ENCODE data around the gene CERT1. TPM values are rescaled to one million over a fixed set of nuclear protein-coding genes. Genes with fewer than 3 reads are reported as not detected.

The CERT1 gene
- total and polyA plus RNA-seq, 2 donors (not counting 3 experiments of a cell fraction or from before 2014, with no cell fraction given) = 8.0 to 21.3 TPM

DNA sequence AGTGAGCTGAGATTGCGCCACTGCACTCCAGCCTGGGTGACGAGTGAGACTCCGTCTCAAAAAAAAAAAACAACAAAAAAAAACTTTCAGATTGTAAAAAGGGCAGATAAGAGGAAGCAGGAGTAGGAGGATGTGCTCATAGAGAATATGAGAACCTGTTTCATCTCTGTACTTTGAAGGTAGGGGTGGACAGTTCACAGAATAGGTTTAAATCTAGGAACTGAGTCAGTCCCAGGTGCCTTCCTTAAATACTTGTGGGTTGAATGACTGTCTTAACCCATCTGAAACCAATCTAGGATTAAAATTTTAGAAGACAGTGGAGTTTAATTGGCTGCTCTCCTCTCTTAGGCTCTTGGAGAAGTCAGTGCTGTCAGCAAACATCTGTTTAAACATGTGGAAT, 12.6 kb upstream of the CERT1 start:
- Histone ChIP-seq H3K36me3 (ENCODE audit: control insufficient read depth in 2 of 2, extremely low read depth in 1 of 2, insufficient read depth in 2 of 2, low read length in 2 of 2) (no peaks in the 10 kb centered on the region), H3K4me2 (ENCODE audit: insufficient read depth, low read length) (no peak overlapping the region), H3K27me3 (ENCODE audit: control insufficient read depth in 2 of 2, insufficient read depth in 2 of 2, low read length in 2 of 2) (no peaks in the 10 kb centered on the region), H4K20me1 (replicated peaks; ENCODE audit: control insufficient read depth, extremely low read depth, insufficient read depth, low read length) (peaks cover 5% of the 10 kb centered on the region), H3K79me2 (ENCODE audit: control insufficient read depth, insufficient read depth, low read length) (peaks cover 72% of the 10 kb centered on the region), H3K9ac (replicated peaks; ENCODE audit: extremely low read depth, insufficient read depth, low read length) (no peak overlapping the region), H3K4me3 (replicated peaks in 1 of 3; ENCODE audit: insufficient read depth in 1 of 3, low read depth in 1 of 3, low read length in 3 of 3) (no peak overlapping the region), H3K27ac (ENCODE audit: insufficient read depth, low read depth, low read length) (no peak overlapping the region), H3K9me3 (replicated peaks; ENCODE audit: control insufficient read depth, insufficient read depth, low read length) (no peaks in the 10 kb centered on the region), H3K4me1 (ENCODE audit: control insufficient read depth, extremely low read depth, insufficient read depth, low read length) (no peaks in the 10 kb centered on the region), H2AFZ (ENCODE audit: low read depth, low read length) (no peak overlapping the region), H3K9me1 (replicated peaks; ENCODE audit: control insufficient read depth, extremely low read depth, insufficient read depth, low read length) (peaks cover 4% of the 10 kb centered on the region)
- ChIA-PET CTCF (interaction anchor here (1.3 kb wide), 1 partner anchor 11 kb away, joined by 3 read pairs; no protein-coding TSS in a partner anchor), POLR2A (no interaction called here)
- BruUV-seq (replicated peaks) = no TSS peak
- FAIRE-seq (no peak), DNase-seq (ENCODE audit: low read depth, low spot score) (no peak)
- intact Hi-C loops (cut with micrococcal nuclease) = no loop called here
- dilution Hi-C loops (cut with MboI; ENCODE audit: extremely low pct_ligation_motif_present, low sequenced_read_pairs) = no loop called here
- TF ChIP-seq GATA2 (IDR thresholded peaks at IDR 0.05; ENCODE audit: insufficient read depth, insufficient read length, low read depth, low read length) (no peak), JUN (IDR thresholded peaks at IDR 0.05; ENCODE audit: borderline replicate concordance, insufficient read depth, insufficient read length, low read depth) (no peak)
- TF ChIP-seq, protein P1, sequence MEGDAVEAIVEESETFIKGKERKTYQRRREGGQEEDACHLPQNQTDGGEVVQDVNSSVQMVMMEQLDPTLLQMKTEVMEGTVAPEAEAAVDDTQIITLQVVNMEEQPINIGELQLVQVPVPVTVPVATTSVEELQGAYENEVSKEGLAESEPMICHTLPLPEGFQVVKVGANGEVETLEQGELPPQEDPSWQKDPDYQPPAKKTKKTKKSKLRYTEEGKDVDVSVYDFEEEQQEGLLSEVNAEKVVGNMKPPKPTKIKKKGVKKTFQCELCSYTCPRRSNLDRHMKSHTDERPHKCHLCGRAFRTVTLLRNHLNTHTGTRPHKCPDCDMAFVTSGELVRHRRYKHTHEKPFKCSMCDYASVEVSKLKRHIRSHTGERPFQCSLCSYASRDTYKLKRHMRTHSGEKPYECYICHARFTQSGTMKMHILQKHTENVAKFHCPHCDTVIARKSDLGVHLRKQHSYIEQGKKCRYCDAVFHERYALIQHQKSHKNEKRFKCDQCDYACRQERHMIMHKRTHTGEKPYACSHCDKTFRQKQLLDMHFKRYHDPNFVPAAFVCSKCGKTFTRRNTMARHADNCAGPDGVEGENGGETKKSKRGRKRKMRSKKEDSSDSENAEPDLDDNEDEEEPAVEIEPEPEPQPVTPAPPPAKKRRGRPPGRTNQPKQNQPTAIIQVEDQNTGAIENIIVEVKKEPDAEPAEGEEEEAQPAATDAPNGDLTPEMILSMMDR (IDR thresholded peaks at IDR 0.05; ENCODE audit: extremely low read depth in 1 of 2, insufficient read depth in 1 of 2, low read depth in 1 of 2, low read length in 2 of 2) = no peak

DNA sequence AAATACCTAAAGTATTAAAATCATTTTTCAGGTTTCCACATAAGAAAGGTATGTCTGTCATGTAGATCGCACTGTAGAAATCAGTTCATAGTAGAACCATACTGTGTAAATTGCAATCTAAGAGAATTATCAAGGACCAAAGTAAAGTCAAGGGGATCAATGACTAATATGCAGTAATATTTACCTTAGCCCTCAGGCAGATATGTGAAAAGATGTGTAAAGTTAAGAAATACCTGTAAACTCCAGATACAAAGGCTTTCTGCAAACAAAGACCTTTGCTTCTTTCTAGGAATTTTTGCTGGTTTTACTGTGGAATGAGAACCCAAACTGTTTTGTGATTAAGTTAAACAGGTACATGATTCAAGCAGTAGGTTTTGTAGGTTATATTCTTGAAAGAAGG, 11.8 kb upstream of the CERT1 start:
- ChIA-PET POLR2A (no interaction called here), CTCF (interaction anchor here (1.3 kb wide), 1 partner anchor 10 kb away, joined by 3 read pairs; no protein-coding TSS in a partner anchor)

More for the DNA sequence above, 11.8 kb upstream of the CERT1 start:
- H3K4me3 ChIP-seq (replicated peaks in 1 of 3; ENCODE audit: insufficient read depth in 1 of 3, low read depth in 1 of 3, low read length in 3 of 3) = no peak overlapping the region
- intact Hi-C loops (cut with micrococcal nuclease) (no loop called here), dilution Hi-C loops (cut with MboI; ENCODE audit: extremely low pct_ligation_motif_present, low sequenced_read_pairs) (no loop called here)
- H3K9me3 ChIP-seq (replicated peaks; ENCODE audit: control insufficient read depth, insufficient read depth, low read length) = no peaks in the 10 kb centered on the region
- no peaks in the 10 kb centered on the region for H3K27me3 ChIP-seq (ENCODE audit: control insufficient read depth in 2 of 2, insufficient read depth in 2 of 2, low read length in 2 of 2)
- peaks cover 4% of the 10 kb centered on the region for H3K9me1 ChIP-seq (replicated peaks; ENCODE audit: control insufficient read depth, extremely low read depth, insufficient read depth, low read length)
- H3K4me1 ChIP-seq (ENCODE audit: control insufficient read depth, extremely low read depth, insufficient read depth, low read length) = no peaks in the 10 kb centered on the region
- peaks cover 5% of the 10 kb centered on the region for H4K20me1 ChIP-seq (replicated peaks; ENCODE audit: control insufficient read depth, extremely low read depth, insufficient read depth, low read length)
- no peaks in the 10 kb centered on the region for H3K36me3 ChIP-seq (ENCODE audit: control insufficient read depth in 2 of 2, extremely low read depth in 1 of 2, insufficient read depth in 2 of 2, low read length in 2 of 2)
- no peak overlapping the region for H2AFZ ChIP-seq (ENCODE audit: low read depth, low read length)
- DNase-seq (ENCODE audit: low read depth, low spot score) = no peak
- no peak overlapping the region for H3K27ac ChIP-seq (ENCODE audit: insufficient read depth, low read depth, low read length)
- BruUV-seq (replicated peaks) = no TSS peak
- FAIRE-seq = no peak
- H3K79me2 ChIP-seq (ENCODE audit: control insufficient read depth, insufficient read depth, low read length) = peaks cover 76% of the 10 kb centered on the region
- no peak overlapping the region for H3K4me2 ChIP-seq (ENCODE audit: insufficient read depth, low read length)
- TF ChIP-seq EZH2 (IDR thresholded peaks at IDR 0.05; ENCODE audit: borderline replicate concordance, low read depth, low read length, severe bottlenecking) (no peak), FOS (IDR thresholded peaks at IDR 0.05; ENCODE audit: borderline replicate concordance, insufficient read depth, low read length) (no peak), GATA2 (IDR thresholded peaks at IDR 0.05; ENCODE audit: insufficient read depth, insufficient read length, low read depth, low read length) (no peak), MAX (IDR thresholded peaks at IDR 0.05; ENCODE audit: insufficient read depth, insufficient read length) (no peak), POLR2AphosphoS5 (IDR thresholded peaks at IDR 0.05; ENCODE audit: insufficient read depth, low read depth, low read length) (no peak), JUN (IDR thresholded peaks at IDR 0.05; ENCODE audit: borderline replicate concordance, insufficient read depth, insufficient read length, low read depth) (no peak), MYC (IDR thresholded peaks at IDR 0.05; ENCODE audit: low read depth, low read length) (no peak), POLR2A (IDR thresholded peaks at IDR 0.05; ENCODE audit: low read depth, low read length) (no peak)
- TF ChIP-seq, protein P1 (IDR thresholded peaks at IDR 0.05; ENCODE audit: extremely low read depth in 1 of 2, insufficient read depth in 1 of 2, low read depth in 1 of 2, low read length in 2 of 2) = no peak
- H3K9ac ChIP-seq (replicated peaks; ENCODE audit: extremely low read depth, insufficient read depth, low read length) = no peak overlapping the region

All from endothelial cell of umbilical vein (primary cell).